ENCODE measurements around the gene PPARG. TPM values are rescaled to one million over a fixed set of nuclear protein-coding genes. Genes with fewer than 3 reads are reported as not detected.

The PPARG gene
- total RNA-seq, 1 donor from 2014 or later, result 37.8 TPM

Other genes with a start within 250 kb of the PPARG start
- gene TIMP4, start 130.2 kb upstream of the PPARG start, total RNA-seq, result 13.2 TPM
- 22.2 TPM for gene TSEN2, start 195.4 kb downstream of the PPARG start, total RNA-seq

Measured in sciatic nerve (tissue), 1 donor.